NT2/D1 (cell line): Measurements from ENCODE around the gene RASA1.

Experiments used
- DNase-seq: peaks from one replicate; pipeline ENCODE4 v3.0.0-alpha.2; 2011; ENCODE audit warnings: low read depth, low spot score
- H3K27me3 ChIP-seq: 2 replicates; pipeline ENCODE4 v1.6.0; 2011; ENCODE audit warnings: mild to moderate bottlenecking; ENCODE audit not compliant: insufficient read length, insufficient read depth
- H3K36me3 ChIP-seq: 2 replicates; pipeline ENCODE4 v1.6.1; 2011; ENCODE audit warnings: mild to moderate bottlenecking, low read length, mixed read lengths; ENCODE audit not compliant: insufficient read depth, insufficient read length
- H3K4me1 ChIP-seq: 2 replicates; pipeline ENCODE4 v1.5.1; 2011; ENCODE audit not compliant: insufficient read depth, insufficient read length
- H3K4me3 ChIP-seq: 2 replicates; pipeline ENCODE4 v1.5.1; 2011; ENCODE audit warnings: low read depth; ENCODE audit not compliant: insufficient read length
- H3K9ac ChIP-seq: 2 replicates; pipeline ENCODE4 v1.6.0; 2011; ENCODE audit warnings: low read depth; ENCODE audit not compliant: insufficient read length
- H3K9me3 ChIP-seq: 2 replicates; pipeline ENCODE4 v1.5.1; 2011; ENCODE audit warnings: mild to moderate bottlenecking, low read length; ENCODE audit not compliant: insufficient read depth
- SUZ12 ChIP-seq: IDR thresholded peaks from 2 replicates; pipeline ENCODE4 v1.6.1; 2011; ENCODE audit not compliant: insufficient read length, insufficient read depth; ENCODE audit errors: extremely low read depth
- YY1 ChIP-seq: IDR thresholded peaks from 2 replicates; pipeline ENCODE4 v1.6.1; 2011; ENCODE audit not compliant: insufficient read length, insufficient read depth
- ZNF274 ChIP-seq: IDR thresholded peaks from 2 replicates; pipeline ENCODE4 v1.6.1; 2011; ENCODE audit warnings: mild to moderate bottlenecking, low read depth, low read length

RASA1 gene

GRCh38 chr5:87435144-87435694 lies 167.5 kb downstream of the RASA1 start:
- no peak for DNase-seq
- Histone ChIP-seq H3K9ac (no peak overlapping the region), H3K9me3 (no peaks in the 10 kb centered on the region), H3K4me3 (no peak overlapping the region), H3K27me3 (no peaks in the 10 kb centered on the region), H3K4me1 (no peaks in the 10 kb centered on the region), H3K36me3 (no peaks in the 10 kb centered on the region)
- TF ChIP-seq YY1 = no peak
- no peak for TF ChIP-seq ZNF274
- no peak for TF ChIP-seq SUZ12

- Histone ChIP-seq H3K36me3 (no peaks in the 10 kb centered on the region), H3K27me3 (no peaks in the 10 kb centered on the region), H3K4me1 (no peaks in the 10 kb centered on the region), H3K9ac (no peak overlapping the region), H3K4me3 (no peak overlapping the region), H3K9me3 (no peaks in the 10 kb centered on the region)
- no peak for DNase-seq
- TF ChIP-seq YY1 = no peak
- no peak for TF ChIP-seq ZNF274
- no peak for TF ChIP-seq SUZ12
These were observed 170.0 kb downstream of the RASA1 start for GRCh38 chr5:87437724-87438123.

- TF ChIP-seq SUZ12 (no peak), ZNF274 (no peak), YY1 (no peak)
- Histone ChIP-seq H3K9ac (no peak overlapping the region), H3K27me3 (no peaks in the 10 kb centered on the region), H3K36me3 (no peaks in the 10 kb centered on the region), H3K9me3 (no peaks in the 10 kb centered on the region), H3K4me3 (no peak overlapping the region), H3K4me1 (no peaks in the 10 kb centered on the region)
- DNase-seq = no peak
These were observed 170.5 kb downstream of the RASA1 start for GRCh38 chr5:87438231-87438630.
